ENCODE results near the gene C1QA.

DNA sequence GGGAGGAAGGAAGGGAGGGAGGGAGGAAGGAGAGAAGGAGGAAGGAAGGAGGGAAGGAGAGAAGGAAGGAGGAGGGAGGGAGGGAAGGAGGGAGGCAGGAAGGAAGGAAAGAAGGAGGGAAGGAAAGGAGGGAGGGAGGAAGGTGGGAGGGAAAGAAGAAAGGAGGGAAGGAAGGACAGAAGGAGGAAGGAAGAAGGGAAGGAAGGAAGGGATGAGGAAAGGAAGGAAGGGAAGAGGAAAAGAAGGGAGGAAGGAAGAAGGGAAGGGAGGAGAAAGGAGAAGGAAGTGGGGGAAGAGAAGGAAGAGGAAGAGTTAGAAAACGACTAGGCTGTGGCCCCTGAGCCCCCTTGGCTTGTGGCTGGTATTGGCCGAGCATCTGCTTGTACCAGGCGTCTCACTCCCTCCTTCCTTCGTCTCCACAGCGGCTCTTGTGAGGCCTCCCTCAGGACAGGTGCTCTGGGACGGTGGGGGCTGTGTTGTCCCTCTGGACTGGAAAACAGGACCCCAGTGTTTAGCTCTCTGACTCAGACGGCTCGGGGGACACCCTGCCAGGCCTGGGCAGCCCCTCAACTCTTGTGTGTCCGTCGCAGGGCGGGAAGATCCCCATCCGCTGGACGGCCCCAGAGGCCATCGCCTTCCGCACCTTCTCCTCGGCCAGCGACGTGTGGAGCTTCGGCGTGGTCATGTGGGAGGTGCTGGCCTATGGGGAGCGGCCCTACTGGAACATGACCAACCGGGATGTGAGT is 36.2 kb upstream of the C1QA start:
- TF ChIP-seq, protein P1, sequence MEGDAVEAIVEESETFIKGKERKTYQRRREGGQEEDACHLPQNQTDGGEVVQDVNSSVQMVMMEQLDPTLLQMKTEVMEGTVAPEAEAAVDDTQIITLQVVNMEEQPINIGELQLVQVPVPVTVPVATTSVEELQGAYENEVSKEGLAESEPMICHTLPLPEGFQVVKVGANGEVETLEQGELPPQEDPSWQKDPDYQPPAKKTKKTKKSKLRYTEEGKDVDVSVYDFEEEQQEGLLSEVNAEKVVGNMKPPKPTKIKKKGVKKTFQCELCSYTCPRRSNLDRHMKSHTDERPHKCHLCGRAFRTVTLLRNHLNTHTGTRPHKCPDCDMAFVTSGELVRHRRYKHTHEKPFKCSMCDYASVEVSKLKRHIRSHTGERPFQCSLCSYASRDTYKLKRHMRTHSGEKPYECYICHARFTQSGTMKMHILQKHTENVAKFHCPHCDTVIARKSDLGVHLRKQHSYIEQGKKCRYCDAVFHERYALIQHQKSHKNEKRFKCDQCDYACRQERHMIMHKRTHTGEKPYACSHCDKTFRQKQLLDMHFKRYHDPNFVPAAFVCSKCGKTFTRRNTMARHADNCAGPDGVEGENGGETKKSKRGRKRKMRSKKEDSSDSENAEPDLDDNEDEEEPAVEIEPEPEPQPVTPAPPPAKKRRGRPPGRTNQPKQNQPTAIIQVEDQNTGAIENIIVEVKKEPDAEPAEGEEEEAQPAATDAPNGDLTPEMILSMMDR (IDR thresholded peaks at IDR 0.05; ENCODE audit: borderline replicate concordance, extremely low read depth, low read length, poor library complexity, severe bottlenecking): no peak
- TF ChIP-seq EZH2 (IDR thresholded peaks at IDR 0.05; ENCODE audit: borderline replicate concordance, low read depth, low read length, severe bottlenecking): no peak
